ENCODE measurements around the gene SARDH.
A peak's percentile ranks its signal among the peaks of the same experiment; 100 is the strongest.

Gene SARDH

GRCh38 chr9:133653638-133654037 is 84.5 kb downstream of the SARDH start:
- no peak for DNase-seq (ENCODE audit: low spot score)

GRCh38 chr9:133650026-133650425 is 88.1 kb downstream of the SARDH start:
- DNase-seq (ENCODE audit: low spot score) = no peak

- no peak for DNase-seq (ENCODE audit: low spot score)
Measured at GRCh38 chr9:133649194-133649593, 89.0 kb downstream of the SARDH start.

- DNase-seq (ENCODE audit: low spot score) = no peak
Measured at GRCh38 chr9:133647765-133648469, 90.2 kb downstream of the SARDH start.

GRCh38 chr9:133647148-133647547 is 91.0 kb downstream of the SARDH start:
- DNase-seq (ENCODE audit: low spot score) = no peak

GRCh38 chr9:133645021-133645765 is 93.0 kb downstream of the SARDH start:
- no peak for DNase-seq (ENCODE audit: low spot score)

- DNase-seq (ENCODE audit: low spot score) = no peak
Measured at GRCh38 chr9:133643978-133644760, 94.0 kb downstream of the SARDH start.

- no peak for DNase-seq (ENCODE audit: low spot score)
Measured at GRCh38 chr9:133643362-133643755, 94.8 kb downstream of the SARDH start.

- no peak for DNase-seq (ENCODE audit: low spot score)
Measured at GRCh38 chr9:133642708-133643361, 95.3 kb downstream of the SARDH start.

GRCh38 chr9:133641861-133642595 is 96.1 kb downstream of the SARDH start:
- DNase-seq (ENCODE audit: low spot score) = no peak

GRCh38 chr9:133641396-133641655 is 96.8 kb downstream of the SARDH start:
- no peak for DNase-seq (ENCODE audit: low spot score)

- DNase-seq (ENCODE audit: low spot score) = no peak
Measured at GRCh38 chr9:133640580-133641395, 97.4 kb downstream of the SARDH start.

- no peak for DNase-seq (ENCODE audit: low spot score)
Measured at GRCh38 chr9:133640160-133640559, 98.0 kb downstream of the SARDH start.

GRCh38 chr9:133639613-133640012 is 98.5 kb downstream of the SARDH start:
- no peak for DNase-seq (ENCODE audit: low spot score)

GRCh38 chr9:133638711-133639110 is 99.4 kb downstream of the SARDH start:
- DNase-seq (ENCODE audit: low spot score) = no peak

- no peak for DNase-seq (ENCODE audit: low spot score)
Measured at GRCh38 chr9:133638076-133638475, 100.1 kb downstream of the SARDH start.

- no peak for DNase-seq (ENCODE audit: low spot score)
Measured at GRCh38 chr9:133637451-133638055, 100.6 kb downstream of the SARDH start.

- DNase-seq (ENCODE audit: low spot score) = no peak
Measured at GRCh38 chr9:133636902-133637301, 101.2 kb downstream of the SARDH start.

GRCh38 chr9:133635533-133636531 is 102.3 kb downstream of the SARDH start, which contains the start of gene DBH:
Gene DBH, plus strand, starts transcription at chr9:133636363. Its CDS starts 9 bp downstream, at chr9:133636372.
- DNase-seq (ENCODE audit: low spot score) = peak; percentile 97

Measured in SK-N-DZ (cell line).